Hepatocyte (in vitro differentiated cells): ENCODE data around the gene LYL1.

Experiments
- CTCF ChIP-seq: fragments of 200-600 bp; sonication (generic); IDR thresholded peaks from 2 replicates; pipeline ENCODE4 v1.5.1; 2016; ENCODE audit warnings: antibody characterized with exemption, mild to moderate bottlenecking; ENCODE audit not compliant: poor library complexity
- EZH2 ChIP-seq: fragments of 200-600 bp; sonication (generic); IDR thresholded peaks from 2 replicates; pipeline ENCODE4 v1.6.1; 2016; ENCODE audit warnings: antibody characterized with exemption, mild to moderate bottlenecking, borderline replicate concordance

GRCh38 chr19:13091400-13092157 lies 11.1 kb downstream of the LYL1 start:
- TF ChIP-seq CTCF: no peak
- TF ChIP-seq EZH2: no peak
